ENCODE measurements around the gene RIN3. TPM values are rescaled to one million over a fixed set of nuclear protein-coding genes. Genes with fewer than 3 reads are reported as not detected.

Gene RIN3
- total RNA-seq, 1 experiment from 2014 or later, result 1.5 TPM

- Histone ChIP-seq H2BK15ac (ENCODE audit: low read depth, low read length) (no peak overlapping the region), H2BK5ac (ENCODE audit: insufficient read length, low read length) (no peak overlapping the region), H3K79me1 (ENCODE audit: insufficient read depth, low read depth, low read length, poor library complexity, severe bottlenecking) (no peaks in the 10 kb centered on the region), H3K56ac (ENCODE audit: insufficient read length, low read depth, low read length) (no peak overlapping the region), H2BK120ac (ENCODE audit: low read depth, low read length, poor library complexity, severe bottlenecking) (no peak overlapping the region), H4K91ac (ENCODE audit: insufficient read length, low read depth, low read length) (no peak overlapping the region), H3K4ac (ENCODE audit: low read depth, low read length) (no peak overlapping the region), H3K9me3 (ENCODE audit: control insufficient read depth, low read depth, low read length) (no peaks in the 10 kb centered on the region), H4K8ac (replicated peaks; ENCODE audit: insufficient read length, low read depth, low read length) (no peak overlapping the region), H3K23ac (ENCODE audit: insufficient read length, low read depth, low read length) (no peak overlapping the region), H3K4me2 (ENCODE audit: insufficient read depth, insufficient read length, low read length) (no peak overlapping the region), H2AK5ac (ENCODE audit: insufficient read length, low read length) (no peak overlapping the region), H3T11ph (ENCODE audit: low read length) (no peak overlapping the region), H4K20me1 (ENCODE audit: control insufficient read depth, insufficient read depth, insufficient read length) (no peaks in the 10 kb centered on the region), H3K9ac (ENCODE audit: extremely low read depth, insufficient read length, low read length) (no peak overlapping the region), H3K14ac (ENCODE audit: insufficient read depth, low read length) (no peak overlapping the region), H3K27ac (ENCODE audit: insufficient read length, low read depth, low read length) (no peak overlapping the region), H4K5ac (ENCODE audit: insufficient read length, low read depth, low read length) (no peak overlapping the region), H2AFZ (ENCODE audit: low read length) (no peak overlapping the region), H3K18ac (ENCODE audit: insufficient read length, low read depth, low read length) (no peak overlapping the region), H3K23me2 (ENCODE audit: insufficient read length, low read depth, low read length, poor library complexity, severe bottlenecking) (no peaks in the 10 kb centered on the region), H3K27me3 (ENCODE audit: insufficient read depth, low read length) (no peaks in the 10 kb centered on the region), H2BK20ac (ENCODE audit: low read depth, low read length, poor library complexity, severe bottlenecking) (no peak overlapping the region), H3K79me2 (ENCODE audit: insufficient read depth, low read length) (no peaks in the 10 kb centered on the region), H2BK12ac (ENCODE audit: insufficient read length, low read depth, low read length) (no peak overlapping the region), H3K4me1 (ENCODE audit: insufficient read depth, low read length) (no peaks in the 10 kb centered on the region; the same call in 1 of the 2 replicates)
- Mint-ChIP-seq H3K9me3 (peaks cover 0 to 5% of the 10 kb centered on the region in 2 experiments; a peak in 4 of 5 replicates), H3K4me1 (no peaks in the 10 kb centered on the region), H3K4me3 (no peak overlapping the region), H3K27me3 (ENCODE audit: low read depth) (peaks cover 3% of the 10 kb centered on the region), H3K36me3 (ENCODE audit: insufficient read depth in 1 of 3, low read depth in 3 of 3) (peaks cover 0 to 7% (median 0%) of the 10 kb centered on the region in 3 experiments; a peak in 2 of 7 replicates), H3K27ac (no peak overlapping the region; a peak in 2 of 7 replicates)
- DNase-seq, result no peak
- no peak for TF ChIP-seq CTCF (conservative IDR thresholded peaks at IDR 0.05)
- no CpG with 5 or more reads among the region's 9 CpGs for WGBS (ENCODE audit: extremely low coverage, insufficient read length, low lambda C conversion rate)
These were observed 72.7 kb downstream of the RIN3 start for GRCh38 chr14:92585981-92586937.
